ENCODE measurements around the gene HIPK1.

The HIPK1 gene

GRCh38 chr1:113981962-113982931 lies 53.1 kb downstream of the HIPK1 start:
- peak; percentile 85 to 87 for DNase-seq (ENCODE audit: low read depth in 2 of 2)

GRCh38 chr1:113982949-113983348 lies 53.8 kb downstream of the HIPK1 start:
- no peak for DNase-seq (ENCODE audit: low read depth in 2 of 2)
- H3K4me3 ChIP-seq (replicated peaks in 1 of 2; ENCODE audit: low read depth in 2 of 2, low read length in 2 of 2) = peak overlapping the region; percentile 19 to 33
- no peak for TF ChIP-seq CTCF (IDR thresholded peaks at IDR 0.05; ENCODE audit: low read depth, low read length)

More at GRCh38 chr1:113981962-113982931, 53.1 kb downstream of the HIPK1 start:
- peak overlapping the region; percentile 19 to 33 for H3K4me3 ChIP-seq (replicated peaks in 1 of 2; ENCODE audit: low read depth in 2 of 2, low read length in 2 of 2)
- TF ChIP-seq CTCF (IDR thresholded peaks at IDR 0.05; ENCODE audit: low read depth, low read length) = no peak

- H3K4me3 ChIP-seq (replicated peaks in 1 of 2; ENCODE audit: low read depth in 2 of 2, low read length in 2 of 2) = peak overlapping the region in 1 of 2 donors; percentile 8
- DNase-seq (ENCODE audit: low read depth in 2 of 2) = no peak
- no peak for TF ChIP-seq CTCF (IDR thresholded peaks at IDR 0.05; ENCODE audit: low read depth, low read length)
Measured at GRCh38 chr1:113983391-113983790, 54.3 kb downstream of the HIPK1 start.

GRCh38 chr1:113983826-113984225 lies 54.7 kb downstream of the HIPK1 start:
- no peak overlapping the region for H3K4me3 ChIP-seq (replicated peaks in 1 of 2; ENCODE audit: low read depth in 2 of 2, low read length in 2 of 2)
- no peak for TF ChIP-seq CTCF (IDR thresholded peaks at IDR 0.05; ENCODE audit: low read depth, low read length)

GRCh38 chr1:113984710-113985109 lies 55.6 kb downstream of the HIPK1 start:
- peak in 1 of 2 donors; percentile 30 for DNase-seq (ENCODE audit: low read depth in 2 of 2)
- no peak for TF ChIP-seq CTCF (IDR thresholded peaks at IDR 0.05; ENCODE audit: low read depth, low read length)
- H3K4me3 ChIP-seq (replicated peaks in 1 of 2; ENCODE audit: low read depth in 2 of 2, low read length in 2 of 2) = no peak overlapping the region

More at GRCh38 chr1:113983826-113984225, 54.7 kb downstream of the HIPK1 start:
- DNase-seq (ENCODE audit: low read depth in 2 of 2) = no peak

GRCh38 chr1:113986802-113987201 lies 57.7 kb downstream of the HIPK1 start:
- H3K4me3 ChIP-seq (replicated peaks in 1 of 2; ENCODE audit: low read depth in 2 of 2, low read length in 2 of 2) = no peak overlapping the region
- TF ChIP-seq CTCF (IDR thresholded peaks at IDR 0.05; ENCODE audit: low read depth, low read length) = no peak
- DNase-seq (ENCODE audit: low read depth in 2 of 2) = no peak

Data from cardiac fibroblast (primary cell).